Measurements from ENCODE around the gene NLRP8. TPM values are rescaled to one million over a fixed set of nuclear protein-coding genes. Genes with fewer than 3 reads are reported as not detected.

NLRP8 gene
- total RNA-seq, 1 experiment from 2014 or later = not detected

GRCh38 chr19:55959996-55960675 is 12.5 kb downstream of the NLRP8 start:
- Histone ChIP-seq H3K4me3 (ENCODE audit: low read depth, low read length, poor library complexity, severe bottlenecking) (no peak overlapping the region), H3K4me1 (ENCODE audit: insufficient read depth, low read length, poor library complexity, severe bottlenecking) (no peaks in the 10 kb centered on the region), H3K9me3 (ENCODE audit: low read depth, low read length, poor library complexity, severe bottlenecking) (no peaks in the 10 kb centered on the region), H3K36me3 (ENCODE audit: insufficient read depth, low read length, poor library complexity, severe bottlenecking) (no peaks in the 10 kb centered on the region), H3K27me3 (replicated peaks; ENCODE audit: insufficient read depth, low read depth, low read length, poor library complexity) (no peaks in the 10 kb centered on the region), H3K27ac (ENCODE audit: low read depth, low read length, poor library complexity, severe bottlenecking) (no peak overlapping the region)
- no peak for TF ChIP-seq EZH2 (IDR thresholded peaks at IDR 0.05; ENCODE audit: borderline replicate concordance, low read depth, low read length, poor library complexity, severe bottlenecking)
- no peak for TF ChIP-seq CTCF (conservative IDR thresholded peaks at IDR 0.05; ENCODE audit: low read depth, low read length)
- DNase-seq (ENCODE audit: low spot score) = no peak
- CTCF ChIA-PET = no interaction called here
- POLR2A ChIA-PET (ENCODE audit: low non-redundant PET) = no interaction called here
- intact Hi-C loops (cut with micrococcal nuclease; ENCODE audit: unreplicated experiment) = no loop called here
- BruUV-seq (replicated peaks) = no TSS peak

GRCh38 chr19:55962186-55962585 is 14.6 kb downstream of the NLRP8 start:
- no peaks in the 10 kb centered on the region for H3K4me1 ChIP-seq (ENCODE audit: insufficient read depth, low read length, poor library complexity, severe bottlenecking)
- CTCF ChIA-PET = no interaction called here
- no peak overlapping the region for H3K27ac ChIP-seq (ENCODE audit: low read depth, low read length, poor library complexity, severe bottlenecking)
- TF ChIP-seq EZH2 (IDR thresholded peaks at IDR 0.05; ENCODE audit: borderline replicate concordance, low read depth, low read length, poor library complexity, severe bottlenecking) (no peak), CTCF (conservative IDR thresholded peaks at IDR 0.05; ENCODE audit: low read depth, low read length) (no peak)
- H3K4me3 ChIP-seq (ENCODE audit: low read depth, low read length, poor library complexity, severe bottlenecking) = no peak overlapping the region
- no peaks in the 10 kb centered on the region for H3K36me3 ChIP-seq (ENCODE audit: insufficient read depth, low read length, poor library complexity, severe bottlenecking)
- POLR2A ChIA-PET (ENCODE audit: low non-redundant PET) = no interaction called here
- no peak for DNase-seq (ENCODE audit: low spot score)
- H3K27me3 ChIP-seq (replicated peaks; ENCODE audit: insufficient read depth, low read depth, low read length, poor library complexity) = no peaks in the 10 kb centered on the region
- intact Hi-C loops (cut with micrococcal nuclease; ENCODE audit: unreplicated experiment) = no loop called here
- BruUV-seq (replicated peaks) = no TSS peak
- H3K9me3 ChIP-seq (ENCODE audit: low read depth, low read length, poor library complexity, severe bottlenecking) = no peaks in the 10 kb centered on the region

GRCh38 chr19:55973982-55974381 is 26.4 kb downstream of the NLRP8 start:
- no peaks in the 10 kb centered on the region for H3K4me1 ChIP-seq (ENCODE audit: insufficient read depth, low read length, poor library complexity, severe bottlenecking)
- no peak overlapping the region for H3K4me3 ChIP-seq (ENCODE audit: low read depth, low read length, poor library complexity, severe bottlenecking)
- POLR2A ChIA-PET (ENCODE audit: low non-redundant PET) = no interaction called here
- no peaks in the 10 kb centered on the region for H3K36me3 ChIP-seq (ENCODE audit: insufficient read depth, low read length, poor library complexity, severe bottlenecking)
- TF ChIP-seq CTCF (conservative IDR thresholded peaks at IDR 0.05; ENCODE audit: low read depth, low read length) (no peak), EZH2 (IDR thresholded peaks at IDR 0.05; ENCODE audit: borderline replicate concordance, low read depth, low read length, poor library complexity, severe bottlenecking) (no peak)
- no peaks in the 10 kb centered on the region for H3K27me3 ChIP-seq (replicated peaks; ENCODE audit: insufficient read depth, low read depth, low read length, poor library complexity)
- BruUV-seq (replicated peaks) = no TSS peak
- intact Hi-C loops (cut with micrococcal nuclease; ENCODE audit: unreplicated experiment) = no loop called here
- H3K27ac ChIP-seq (ENCODE audit: low read depth, low read length, poor library complexity, severe bottlenecking) = no peak overlapping the region
- CTCF ChIA-PET = no interaction called here
- no peak for DNase-seq (ENCODE audit: low spot score)
- H3K9me3 ChIP-seq (ENCODE audit: low read depth, low read length, poor library complexity, severe bottlenecking) = no peaks in the 10 kb centered on the region
